Activated CD8-positive, alpha-beta memory T cell treated with anti-CD3 and anti-CD28 coated beads, Interleukin-2, amount 10 ng/mL, durations not matched to agents 7 days and 5 days (primary cell): ENCODE measurements around the gene IFNG-AS1. TPM values are rescaled to one million over a fixed set of nuclear protein-coding genes. Genes with fewer than 3 reads are reported as not detected.

Source experiments
- ATAC-seq: fragments of 150-1000 bp; cut with Tn5 transposase; one replicate; pipeline ENCODE4 v1.10.0; 2021; ENCODE audit warnings: moderate library complexity
- CTCF ChIA-PET: fragments of 350-600 bp; sonication (Branson Sonifier 250); formaldehyde crosslinking; loops from one replicate; lab custom pipeline; 2021; ENCODE audit warnings: antibody characterized with exemption; lab: Charles Lee
- DNase-seq: peaks from one replicate; pipeline ENCODE4 v3.0.0-alpha.2; 2020
- H3K27ac Mint-ChIP-seq: one replicate; pipeline ENCODE4 v1.8.0; 2021; ENCODE audit warnings: mild to moderate bottlenecking, mixed read lengths
- H3K27me3 Mint-ChIP-seq: one replicate; pipeline ENCODE4 v1.8.0; 2021; ENCODE audit warnings: mixed read lengths
- H3K36me3 Mint-ChIP-seq: one replicate; pipeline ENCODE4 v1.8.0; 2021; ENCODE audit warnings: mild to moderate bottlenecking, mixed read lengths
- H3K4me1 Mint-ChIP-seq: one replicate; pipeline ENCODE4 v1.8.0; 2021; ENCODE audit warnings: mixed read lengths
- H3K4me3 Mint-ChIP-seq: one replicate; pipeline ENCODE4 v1.8.0; 2021; ENCODE audit warnings: mild to moderate bottlenecking, moderate library complexity, mixed read lengths
- H3K9me3 Mint-ChIP-seq: one replicate; pipeline ENCODE4 v1.8.0; 2022; ENCODE audit warnings: low read depth, mixed read lengths
- total RNA-seq, 2 experiments: library from RNA; stranded (reverse); gene quantifications; one replicate each; pipeline ENCODE4 v1.2.3, GENCODE V29; 2021

IFNG-AS1 gene
- total RNA-seq, 2 experiments from 2014 or later, result 0.38 TPM; not detected in 1

DNA sequence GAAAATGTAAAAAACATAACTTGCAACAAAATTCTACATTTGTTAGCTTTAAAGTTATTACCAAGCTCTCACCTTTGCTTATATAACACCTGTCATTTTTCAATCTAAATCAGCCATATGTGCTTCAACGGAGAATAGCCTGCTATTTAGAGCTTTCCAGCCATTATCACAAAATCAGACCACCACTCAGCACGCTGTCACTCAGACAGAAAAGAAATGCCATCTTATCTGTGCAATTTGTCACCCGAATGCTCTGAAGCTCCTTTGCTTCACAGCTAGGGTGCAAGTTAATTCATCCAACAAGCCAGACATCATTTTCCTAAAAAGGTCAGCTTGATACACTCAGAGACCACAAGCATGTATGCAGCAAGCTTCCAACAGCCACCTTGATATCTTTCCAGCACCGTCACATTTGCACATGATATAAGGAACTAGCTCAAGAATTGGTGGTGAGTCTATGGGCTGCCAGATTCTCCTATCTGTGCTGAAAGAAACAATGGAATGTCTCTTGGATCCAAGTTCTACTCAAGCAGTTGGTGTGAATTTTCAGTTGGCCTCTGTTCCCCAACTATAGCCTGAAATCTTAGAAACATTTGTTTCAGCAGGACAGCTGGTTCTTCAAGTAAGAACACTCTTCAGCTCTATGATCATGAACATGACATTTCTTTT lies 20.0 kb upstream of the IFNG-AS1 start:
- H3K27ac Mint-ChIP-seq, result no peak overlapping the region
- DNase-seq (no peak), ATAC-seq (no peak)
- CTCF ChIA-PET, result no interaction called here
- no peaks in the 10 kb centered on the region for H3K4me1 Mint-ChIP-seq
- H3K36me3 Mint-ChIP-seq, result no peaks in the 10 kb centered on the region
- H3K4me3 Mint-ChIP-seq, result no peak overlapping the region
- H3K27me3 Mint-ChIP-seq, result peaks cover 5% of the 10 kb centered on the region
- H3K9me3 Mint-ChIP-seq, result no peaks in the 10 kb centered on the region

DNA sequence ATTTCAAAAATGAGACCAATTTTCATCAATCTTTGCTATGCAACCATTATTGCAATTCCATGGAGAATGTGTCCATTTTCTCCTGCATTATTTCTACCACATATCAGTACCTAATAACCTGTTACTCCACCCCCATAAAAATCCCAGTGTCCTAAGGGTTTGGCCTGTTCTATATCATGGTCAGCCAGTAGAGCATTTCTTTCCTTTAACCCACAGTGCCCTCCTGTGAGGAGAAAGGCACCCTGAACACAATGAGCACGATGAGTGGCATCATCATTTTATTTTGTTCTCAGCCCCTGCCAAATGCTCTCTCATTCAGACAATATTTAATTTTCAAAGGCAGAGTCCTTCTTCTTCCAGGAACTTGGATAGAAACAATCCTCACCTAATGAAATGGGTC lies 11.6 kb upstream of the IFNG-AS1 start:
- H3K36me3 Mint-ChIP-seq, result peaks cover 3% of the 10 kb centered on the region
- no peak overlapping the region for H3K4me3 Mint-ChIP-seq
- DNase-seq (no peak), ATAC-seq (no peak)
- CTCF ChIA-PET, result no interaction called here
- no peaks in the 10 kb centered on the region for H3K4me1 Mint-ChIP-seq
- H3K27me3 Mint-ChIP-seq, result peaks cover 3% of the 10 kb centered on the region
- H3K27ac Mint-ChIP-seq, result no peak overlapping the region
- peaks cover 3% of the 10 kb centered on the region for H3K9me3 Mint-ChIP-seq

DNA sequence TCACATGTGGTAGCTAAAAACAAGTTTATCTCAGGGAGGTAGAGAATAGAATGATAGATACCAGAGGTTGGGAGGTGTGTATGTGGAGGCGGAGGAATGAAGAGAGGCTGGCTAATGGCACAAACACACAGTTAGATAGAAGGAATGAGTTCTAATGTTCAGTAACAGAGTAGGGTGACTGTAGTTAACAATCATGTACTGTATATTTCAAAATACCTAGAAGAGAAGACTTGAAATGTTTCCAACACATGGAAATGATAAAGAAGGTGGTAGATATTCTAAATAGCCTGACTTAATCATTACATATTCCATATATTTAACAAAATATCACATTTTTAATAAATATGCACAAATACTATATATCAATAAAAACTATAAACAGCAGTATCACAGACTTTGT lies 8.9 kb upstream of the IFNG-AS1 start:
- peaks cover 3% of the 10 kb centered on the region for H3K9me3 Mint-ChIP-seq
- DNase-seq (no peak), ATAC-seq (no peak)
- no peak overlapping the region for H3K27ac Mint-ChIP-seq
- H3K4me1 Mint-ChIP-seq, result no peaks in the 10 kb centered on the region
- H3K36me3 Mint-ChIP-seq, result peaks cover 3% of the 10 kb centered on the region
- peaks cover 2% of the 10 kb centered on the region for H3K27me3 Mint-ChIP-seq
- H3K4me3 Mint-ChIP-seq, result no peak overlapping the region
- CTCF ChIA-PET, result no interaction called here

DNA sequence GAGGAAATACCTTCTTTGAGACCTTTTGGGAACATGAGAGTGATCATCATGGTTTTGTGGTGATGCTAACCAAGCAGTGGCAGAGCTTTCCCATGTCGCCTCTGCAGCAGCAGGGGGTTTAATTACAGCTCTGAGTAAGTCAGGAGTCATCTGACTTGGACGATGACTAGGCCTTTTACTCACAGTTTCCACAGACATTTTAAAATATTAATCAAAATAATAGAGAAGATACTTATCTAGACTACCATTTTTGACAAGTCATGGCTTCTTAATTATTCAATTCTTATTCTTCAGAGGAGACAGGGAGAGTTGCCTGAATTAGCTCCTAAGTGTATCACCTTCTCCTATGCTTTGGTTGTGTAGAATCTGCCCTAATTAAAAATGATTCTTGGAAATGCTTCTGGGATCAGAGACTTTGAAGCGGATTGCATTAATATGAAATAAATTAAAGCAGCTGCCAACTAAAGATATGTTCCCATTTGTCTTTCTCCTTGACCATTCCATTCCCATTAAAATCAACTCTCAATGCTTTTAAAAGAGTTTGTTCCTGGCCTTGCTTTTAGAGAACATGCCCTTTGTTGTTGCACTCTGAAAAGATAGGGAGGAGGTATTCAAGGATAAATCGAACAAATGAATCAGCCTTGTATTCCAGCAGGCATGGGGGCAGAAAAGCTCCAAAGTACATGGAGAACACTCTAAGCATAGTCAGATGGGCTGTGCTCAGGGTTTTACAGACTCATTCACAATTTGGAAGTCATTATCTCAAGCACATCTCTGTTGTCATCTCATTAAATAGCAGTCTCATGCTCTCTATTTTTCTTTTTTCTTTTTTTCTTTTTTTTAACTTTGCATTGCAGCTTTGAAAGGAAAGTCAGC lies 7.7 kb upstream of the IFNG-AS1 start:
- ATAC-seq (no peak), DNase-seq (no peak)
- Mint-ChIP-seq H3K27me3 (no peaks in the 10 kb centered on the region), H3K36me3 (peaks cover 3% of the 10 kb centered on the region), H3K4me3 (no peak overlapping the region), H3K9me3 (peaks cover 3% of the 10 kb centered on the region), H3K4me1 (no peaks in the 10 kb centered on the region), H3K27ac (no peak overlapping the region)
- CTCF ChIA-PET, result interaction anchor here (1.5 kb wide), 1 partner anchor 12 kb away, joined by 4 read pairs; no protein-coding TSS in a partner anchor

DNA sequence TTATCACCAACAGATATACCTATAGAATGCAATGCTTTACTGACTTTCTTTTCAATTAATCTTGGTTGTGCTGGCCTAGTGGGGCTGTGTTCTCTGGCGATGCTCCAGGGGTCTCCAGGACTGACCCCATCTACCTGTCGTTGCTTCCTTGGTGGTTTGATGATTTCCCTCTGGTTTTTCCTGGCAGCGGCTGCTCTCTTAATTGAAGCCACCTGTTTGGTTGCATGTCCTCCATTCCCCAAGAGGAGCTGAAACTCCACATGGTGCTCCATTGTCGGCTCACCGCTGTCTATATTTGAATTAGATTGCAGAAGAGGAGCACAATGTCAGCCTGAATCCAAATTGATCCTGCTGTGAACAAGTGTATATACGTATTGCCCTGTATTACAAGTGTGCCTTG lies 7.1 kb upstream of the IFNG-AS1 start:
- DNase-seq (no peak), ATAC-seq (no peak)
- Mint-ChIP-seq H3K9me3 (peaks cover 3% of the 10 kb centered on the region), H3K36me3 (peaks cover 3% of the 10 kb centered on the region), H3K4me3 (no peak overlapping the region), H3K27me3 (no peaks in the 10 kb centered on the region), H3K27ac (no peak overlapping the region), H3K4me1 (no peaks in the 10 kb centered on the region)
- CTCF ChIA-PET, result interaction anchor here (1.5 kb wide), 1 partner anchor 12 kb away, joined by 4 read pairs; no protein-coding TSS in a partner anchor

DNA sequence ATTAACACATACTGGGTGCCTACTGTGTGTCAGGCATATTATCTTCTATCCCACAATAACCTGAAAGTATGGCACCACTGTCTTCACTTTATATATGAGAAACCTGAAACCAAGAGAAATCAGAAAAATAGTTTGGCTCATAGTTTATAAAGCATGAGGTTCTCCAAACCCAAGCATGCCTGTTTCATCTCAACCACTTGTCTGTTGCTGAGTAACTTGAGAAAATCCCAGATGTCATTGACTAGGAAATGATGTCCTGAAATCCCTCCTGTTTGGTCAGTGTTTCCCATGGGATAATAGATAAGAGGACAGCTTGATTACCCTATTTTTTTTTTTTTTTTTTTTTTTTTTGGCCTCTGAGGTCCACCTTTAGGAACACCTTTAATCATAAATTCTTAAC lies 2.6 kb upstream of the IFNG-AS1 start:
- Mint-ChIP-seq H3K9me3 (no peaks in the 10 kb centered on the region), H3K27me3 (no peaks in the 10 kb centered on the region), H3K36me3 (peaks cover 1% of the 10 kb centered on the region), H3K4me1 (peaks cover 24% of the 10 kb centered on the region), H3K4me3 (no peak overlapping the region), H3K27ac (no peak overlapping the region)
- CTCF ChIA-PET, result no interaction called here
- DNase-seq (no peak), ATAC-seq (no peak)

DNA sequence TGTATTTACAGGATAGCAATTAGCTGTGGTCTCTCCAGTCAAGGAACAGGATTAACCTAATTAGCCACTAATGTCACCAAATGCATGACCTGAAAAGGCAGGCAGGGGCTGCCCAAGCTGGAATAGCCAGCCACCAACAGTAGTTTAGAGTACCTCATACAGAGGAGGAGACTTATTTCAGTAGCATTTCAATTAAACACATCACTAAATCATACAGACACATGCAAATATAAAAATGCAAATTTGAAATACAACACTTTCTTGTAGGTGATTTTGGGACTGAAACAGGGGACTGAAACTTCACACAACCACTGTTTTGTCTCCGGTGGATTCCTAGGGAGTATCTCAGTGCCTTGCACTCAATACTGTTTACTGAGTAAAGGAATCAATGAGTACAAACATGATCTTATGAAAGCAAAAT lies 636 bp upstream of the IFNG-AS1 start:
- no peak overlapping the region for H3K27ac Mint-ChIP-seq
- CTCF ChIA-PET, result interaction anchor here (0.6 to 1.8 kb wide), 2 partner anchors 29 to 235 kb away, joined by 4 read pairs; no protein-coding TSS in a partner anchor
- no peak overlapping the region for H3K4me3 Mint-ChIP-seq
- no peaks in the 10 kb centered on the region for H3K27me3 Mint-ChIP-seq
- H3K9me3 Mint-ChIP-seq, result no peaks in the 10 kb centered on the region
- H3K36me3 Mint-ChIP-seq, result peaks cover 4% of the 10 kb centered on the region
- ATAC-seq (no peak), DNase-seq (no peak)
- peaks cover 28% of the 10 kb centered on the region for H3K4me1 Mint-ChIP-seq

DNA sequence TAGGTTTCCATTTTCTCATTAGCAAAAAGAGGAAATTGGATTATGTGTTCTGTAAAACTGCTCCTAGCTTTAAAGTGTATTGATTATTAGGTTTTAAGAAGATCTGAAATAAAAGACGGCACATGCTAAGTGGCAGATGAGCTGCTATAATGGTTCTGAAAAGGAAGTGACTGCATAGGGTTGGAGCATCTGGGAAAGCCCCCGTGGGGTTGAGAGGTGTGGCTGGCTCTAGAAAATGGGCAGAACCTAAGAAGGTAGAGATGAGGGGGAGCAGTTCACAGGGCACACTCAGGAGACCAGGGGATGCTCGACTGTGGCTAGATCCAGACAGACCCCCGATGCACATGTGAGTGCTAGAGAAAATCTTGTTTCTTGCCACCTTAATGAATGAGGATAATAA lies 1.9 kb downstream of the IFNG-AS1 start:
- peaks cover 32% of the 10 kb centered on the region for H3K4me1 Mint-ChIP-seq
- peak; percentile 57 for DNase-seq
- H3K27ac Mint-ChIP-seq, result peak overlapping the region; percentile 37
- peak; percentile 90 for ATAC-seq
- peaks cover 6% of the 10 kb centered on the region for H3K36me3 Mint-ChIP-seq
- H3K9me3 Mint-ChIP-seq, result no peaks in the 10 kb centered on the region
- CTCF ChIA-PET, result interaction anchor here (1.2 kb wide), 1 partner anchor 11 kb away, joined by 4 read pairs; no protein-coding TSS in a partner anchor
- peak overlapping the region; percentile 4 for H3K4me3 Mint-ChIP-seq
- H3K27me3 Mint-ChIP-seq, result no peaks in the 10 kb centered on the region

DNA sequence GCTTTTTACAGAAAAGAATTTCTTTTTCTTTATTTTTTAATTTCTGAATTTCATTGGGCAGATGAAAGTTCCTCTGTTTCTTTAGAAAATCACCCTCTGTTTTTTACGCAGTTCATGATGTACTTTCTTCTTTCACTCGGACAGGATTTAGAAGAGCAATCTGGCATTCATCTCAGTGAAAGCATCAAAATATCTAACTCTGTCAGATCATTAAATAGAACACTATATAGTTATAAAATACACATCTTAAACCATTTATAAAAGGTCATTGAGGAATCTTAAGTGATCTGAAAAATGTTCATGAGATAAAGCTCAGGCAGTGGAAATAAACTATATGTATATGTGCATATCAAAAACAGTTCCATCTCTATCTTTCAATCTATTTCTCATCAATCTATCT lies 3.9 kb downstream of the IFNG-AS1 start:
- ATAC-seq (no peak), DNase-seq (no peak)
- peaks cover 40% of the 10 kb centered on the region for H3K4me1 Mint-ChIP-seq
- H3K27me3 Mint-ChIP-seq, result no peaks in the 10 kb centered on the region
- H3K9me3 Mint-ChIP-seq, result no peaks in the 10 kb centered on the region
- H3K4me3 Mint-ChIP-seq, result no peak overlapping the region
- H3K36me3 Mint-ChIP-seq, result peaks cover 9% of the 10 kb centered on the region
- no peak overlapping the region for H3K27ac Mint-ChIP-seq
- CTCF ChIA-PET, result interaction anchor here (1.4 kb wide), 1 partner anchor 11 kb away, joined by 4 read pairs; no protein-coding TSS in a partner anchor

DNA sequence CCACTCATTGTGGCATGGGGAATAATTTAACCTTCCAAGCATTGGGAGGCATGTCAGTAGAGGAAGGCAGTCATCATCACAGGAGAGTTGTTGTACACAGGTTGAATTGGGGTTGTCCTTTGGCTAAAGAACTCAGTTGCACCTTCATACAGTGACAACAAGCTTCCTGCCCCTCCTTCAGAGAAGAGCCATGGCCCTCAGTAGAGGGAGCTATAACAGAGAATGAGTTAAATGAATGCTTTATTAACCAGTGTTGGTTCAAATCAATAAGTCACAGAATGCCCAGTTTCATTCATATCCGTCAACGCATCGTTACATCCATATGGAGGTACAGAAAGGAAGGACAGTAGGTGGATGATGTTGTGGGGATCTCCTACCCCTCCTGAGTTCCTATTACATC lies 4.8 kb downstream of the IFNG-AS1 start:
- no peak overlapping the region for H3K4me3 Mint-ChIP-seq
- CTCF ChIA-PET, result interaction anchor here (1.4 kb wide), 2 partner anchors 9 to 12 kb away, joined by 4 read pairs; no protein-coding TSS in a partner anchor
- no peak for ATAC-seq
- no peaks in the 10 kb centered on the region for H3K27me3 Mint-ChIP-seq
- no peak overlapping the region for H3K27ac Mint-ChIP-seq
- DNase-seq, result no peak
- H3K4me1 Mint-ChIP-seq, result peaks cover 41% of the 10 kb centered on the region
- no peaks in the 10 kb centered on the region for H3K9me3 Mint-ChIP-seq
- H3K36me3 Mint-ChIP-seq, result peaks cover 9% of the 10 kb centered on the region

DNA sequence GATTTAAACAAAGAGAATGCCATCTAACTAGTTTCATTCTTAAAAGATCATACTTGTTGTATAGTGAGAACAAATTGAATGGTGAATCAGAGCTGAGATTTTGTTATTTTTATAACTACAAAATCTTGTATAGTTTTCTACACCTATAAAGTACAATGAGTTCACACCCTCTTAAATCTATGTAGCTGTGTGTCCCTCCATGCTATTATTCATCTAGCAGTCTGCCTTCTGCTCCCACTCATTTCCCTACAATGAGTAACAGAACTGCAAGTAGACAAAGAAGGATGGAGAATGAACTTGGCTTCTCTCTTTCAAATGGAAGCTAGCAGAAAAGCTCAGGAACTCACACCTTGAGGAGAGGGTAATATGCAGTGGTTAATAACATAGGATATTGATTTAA lies 7.1 kb downstream of the IFNG-AS1 start:
- peaks cover 8% of the 10 kb centered on the region for H3K36me3 Mint-ChIP-seq
- no peak overlapping the region for H3K27ac Mint-ChIP-seq
- H3K9me3 Mint-ChIP-seq, result no peaks in the 10 kb centered on the region
- H3K27me3 Mint-ChIP-seq, result no peaks in the 10 kb centered on the region
- DNase-seq, result no peak
- H3K4me1 Mint-ChIP-seq, result peaks cover 27% of the 10 kb centered on the region
- CTCF ChIA-PET, result no interaction called here
- no peak for ATAC-seq
- H3K4me3 Mint-ChIP-seq, result no peak overlapping the region

DNA sequence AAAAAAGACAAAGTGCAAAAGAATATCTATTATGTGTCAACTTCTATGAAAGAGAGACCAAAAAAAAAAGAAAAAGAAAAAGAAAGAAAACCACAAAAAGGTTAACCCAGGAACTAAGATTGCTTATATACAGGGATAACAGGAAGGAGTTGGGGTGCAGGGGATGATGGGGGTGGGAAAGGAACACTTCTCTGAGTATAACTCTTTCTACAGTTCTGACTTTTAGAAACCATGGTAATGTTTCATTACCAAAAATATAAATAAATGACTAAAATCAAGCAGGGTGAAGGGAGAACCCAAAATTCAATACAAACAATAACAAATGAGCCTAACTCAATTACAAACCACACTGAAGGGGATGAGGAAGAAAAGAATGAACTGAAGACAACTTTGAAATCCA lies 9.1 kb downstream of the IFNG-AS1 start:
- ATAC-seq, result no peak
- no peak overlapping the region for H3K27ac Mint-ChIP-seq
- H3K27me3 Mint-ChIP-seq, result no peaks in the 10 kb centered on the region
- DNase-seq, result no peak
- H3K9me3 Mint-ChIP-seq, result no peaks in the 10 kb centered on the region
- no peak overlapping the region for H3K4me3 Mint-ChIP-seq
- H3K4me1 Mint-ChIP-seq, result peaks cover 23% of the 10 kb centered on the region
- peaks cover 5% of the 10 kb centered on the region for H3K36me3 Mint-ChIP-seq
- CTCF ChIA-PET, result no interaction called here

DNA sequence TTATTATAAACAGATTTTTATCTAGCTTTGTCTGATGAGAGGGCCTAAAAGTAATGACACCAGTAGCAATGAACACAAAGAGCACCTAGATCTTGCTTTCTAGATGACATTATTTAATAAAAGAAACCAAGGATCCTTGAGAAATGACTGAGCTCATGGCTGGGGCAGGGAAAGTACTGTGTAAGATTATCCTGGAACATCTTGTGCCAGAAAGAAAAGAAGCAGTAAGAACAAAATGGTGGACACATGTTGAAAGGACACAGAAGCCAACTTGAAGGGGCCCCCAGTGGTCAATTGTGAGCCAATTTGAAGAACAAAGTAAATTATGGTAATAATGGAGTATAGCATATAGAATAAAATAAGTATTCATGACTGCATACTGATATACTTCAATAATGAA lies 10.0 kb downstream of the IFNG-AS1 start:
- Mint-ChIP-seq H3K36me3 (peaks cover 5% of the 10 kb centered on the region), H3K4me1 (peaks cover 23% of the 10 kb centered on the region), H3K27me3 (no peaks in the 10 kb centered on the region), H3K27ac (no peak overlapping the region), H3K4me3 (no peak overlapping the region), H3K9me3 (no peaks in the 10 kb centered on the region)
- DNase-seq (no peak), ATAC-seq (no peak)
- CTCF ChIA-PET, result interaction anchor here (0.7 kb wide), 1 partner anchor 14 kb away, joined by 3 read pairs; no protein-coding TSS in a partner anchor
